WTC11 (cell line): Measurements from ENCODE around the gene WDR27. TPM values are rescaled to one million over a fixed set of nuclear protein-coding genes. Genes with fewer than 3 reads are reported as not detected.
A peak's percentile ranks its signal among the peaks of the same experiment; 100 is the strongest.

Experiments
- ATAC-seq: fragments of 200-7000 bp; cut with Tn5 transposase; 2 replicates; pipeline ENCODE4 v1.10.0; 2021; ENCODE audit warnings: mild to moderate bottlenecking, moderate library complexity
- CTCF ChIA-PET: fragments of 300-600 bp; sonication (Branson Sonifier 250); formaldehyde crosslinking; loops from one replicate; lab custom pipeline; 2021; ENCODE audit warnings: antibody characterized with exemption; lab: Charles Lee
- POLR2A ChIA-PET: fragments of 350-600 bp; sonication (Branson Sonifier 250); formaldehyde crosslinking; loops from one replicate; lab custom pipeline; 2021; ENCODE audit warnings: antibody characterized with exemption; lab: Charles Lee
- DNase-seq: peaks from one replicate; pipeline ENCODE4 v3.0.0; 2021; ENCODE audit warnings: low spot score
- H3K27ac Mint-ChIP-seq: 2 replicates; pipeline ENCODE4 v1.8.0; 2021; ENCODE audit warnings: mixed read lengths
- H3K27me3 Mint-ChIP-seq: 2 replicates; pipeline ENCODE4 v1.8.0; 2021; ENCODE audit warnings: low read depth, mild to moderate bottlenecking, moderate library complexity, mixed read lengths
- H3K36me3 Mint-ChIP-seq: 2 replicates; pipeline ENCODE4 v1.8.0; 2021; ENCODE audit warnings: mixed read lengths
- H3K4me1 Mint-ChIP-seq: 2 replicates; pipeline ENCODE4 v1.8.0; 2022; ENCODE audit warnings: mixed read lengths
- H3K4me3 Mint-ChIP-seq: 2 replicates; pipeline ENCODE4 v1.8.0; 2021; ENCODE audit warnings: mild to moderate bottlenecking, moderate library complexity, mixed read lengths
- H3K9me3 Mint-ChIP-seq: 2 replicates; pipeline ENCODE4 v1.8.0; 2021; ENCODE audit warnings: mixed read lengths
- CBFB ChIP-seq: sonication (generic); formaldehyde crosslinking; IDR thresholded peaks from 2 replicates; pipeline ENCODE4 v1.8.1; 2022; ENCODE audit warnings: mild to moderate bottlenecking, low read depth, missing genetic modification reagents
- CREM ChIP-seq: sonication (generic); formaldehyde crosslinking; IDR thresholded peaks from 2 replicates; pipeline ENCODE4 v1.8.1; 2022; ENCODE audit warnings: mild to moderate bottlenecking, missing genetic modification reagents, moderate library complexity
- E2F1 ChIP-seq: sonication (generic); formaldehyde crosslinking; IDR thresholded peaks from 2 replicates; pipeline ENCODE4 v1.8.0; 2022; ENCODE audit warnings: mild to moderate bottlenecking, missing genetic modification reagents
- EMX1 ChIP-seq: fragments of 250-450 bp; sonication (Bioruptor Pico); IDR thresholded peaks from 2 replicates; pipeline ENCODE4 v1.8.0; 2021; ENCODE audit warnings: mild to moderate bottlenecking
- FOXP4 ChIP-seq: sonication (generic); formaldehyde crosslinking; IDR thresholded peaks from 2 replicates; pipeline ENCODE4 v1.8.0; 2022; ENCODE audit warnings: mild to moderate bottlenecking, missing genetic modification reagents
- GTF2I ChIP-seq: fragments of 250-450 bp; sonication (Bioruptor Pico); conservative IDR thresholded peaks from 2 replicates; pipeline ENCODE4 v1.4.0; 2021; ENCODE audit warnings: mild to moderate bottlenecking
- IRF1 ChIP-seq: sonication (generic); formaldehyde crosslinking; IDR thresholded peaks from 2 replicates; pipeline ENCODE4 v1.8.0; 2023; ENCODE audit warnings: missing genetic modification reagents
- MYBL2 ChIP-seq: sonication (generic); formaldehyde crosslinking; IDR thresholded peaks from 2 replicates; pipeline ENCODE4 v1.8.1; 2023; ENCODE audit warnings: mild to moderate bottlenecking, moderate library complexity, missing genetic modification reagents
- NFYB ChIP-seq: sonication (generic); formaldehyde crosslinking; conservative IDR thresholded peaks from 2 replicates; pipeline ENCODE4 v1.8.0; 2022; ENCODE audit warnings: low read depth, missing genetic modification reagents
- PRDM15 ChIP-seq: sonication (generic); formaldehyde crosslinking; IDR thresholded peaks from 2 replicates; pipeline ENCODE4 v1.8.0; 2022; ENCODE audit warnings: missing genetic modification reagents
- SMAD3 ChIP-seq: sonication (generic); formaldehyde crosslinking; IDR thresholded peaks from 2 replicates; pipeline ENCODE4 v1.8.0; 2022; ENCODE audit warnings: missing genetic modification reagents, mild to moderate bottlenecking, borderline replicate concordance
- ZMAT4 ChIP-seq: fragments of 250-450 bp; sonication (Bioruptor Pico); IDR thresholded peaks from 2 replicates; pipeline ENCODE4 v1.9.0; 2021; ENCODE audit warnings: mild to moderate bottlenecking
- ZNF121 ChIP-seq: sonication (generic); formaldehyde crosslinking; IDR thresholded peaks from 2 replicates; pipeline ENCODE4 v1.8.0; 2023; ENCODE audit warnings: missing genetic modification reagents
- ZNF281 ChIP-seq: sonication (generic); formaldehyde crosslinking; IDR thresholded peaks from 2 replicates; pipeline ENCODE4 v1.8.0; 2023; ENCODE audit warnings: mild to moderate bottlenecking, missing genetic modification reagents
- ZNF317 ChIP-seq: sonication (generic); formaldehyde crosslinking; IDR thresholded peaks from 2 replicates; pipeline ENCODE4 v1.8.1; 2023; ENCODE audit warnings: low read depth, mild to moderate bottlenecking, moderate library complexity, missing genetic modification reagents, borderline replicate concordance
- ZNF416 ChIP-seq: fragments of 250-450 bp; sonication (Bioruptor Pico); IDR thresholded peaks from 2 replicates; pipeline ENCODE4 v1.9.0; 2021; ENCODE audit warnings: mild to moderate bottlenecking, inconsistent platforms
- ZNF423 ChIP-seq: fragments of 250-450 bp; sonication (Bioruptor Pico); IDR thresholded peaks from 2 replicates; pipeline ENCODE4 v2.1.2; 2022; ENCODE audit warnings: mild to moderate bottlenecking, moderate library complexity
- ZNF532 ChIP-seq: fragments of 250-450 bp; sonication (Bioruptor Pico); IDR thresholded peaks from 2 replicates; pipeline ENCODE4 v1.9.0; 2021; ENCODE audit warnings: mild to moderate bottlenecking, borderline replicate concordance
- total RNA-seq: library from RNA; stranded (reverse); gene quantifications from 3 replicates; pipeline ENCODE4 v1.2.3, GENCODE V29; 2021

Gene WDR27
- total RNA-seq, 1 experiment from 2014 or later: 126 TPM

- H3K4me3 Mint-ChIP-seq: peak overlapping the region; percentile 55
- TF ChIP-seq EMX1 (CRISPR knock-in tag) (no peak), GTF2I (no peak), PRDM15 (no peak)
- H3K27me3 Mint-ChIP-seq: peaks cover 8% of the 10 kb centered on the region
- DNase-seq (no peak), ATAC-seq (peak; percentile 49)
- ChIA-PET CTCF (no interaction called here), POLR2A (no interaction called here)
- H3K9me3 Mint-ChIP-seq: peaks cover 16% of the 10 kb centered on the region
- peak overlapping the region; percentile 97 for H3K27ac Mint-ChIP-seq
- H3K36me3 Mint-ChIP-seq: peaks cover 26% of the 10 kb centered on the region
- peaks cover 54% of the 10 kb centered on the region for H3K4me1 Mint-ChIP-seq
Measured at GRCh38 chr6:169618526-169619490, 83.0 kb downstream of the WDR27 start.

- peaks cover 16% of the 10 kb centered on the region for H3K9me3 Mint-ChIP-seq
- DNase-seq: no peak
- no peak overlapping the region for H3K27ac Mint-ChIP-seq
- H3K4me1 Mint-ChIP-seq: peaks cover 45% of the 10 kb centered on the region
- peaks cover 8% of the 10 kb centered on the region for H3K27me3 Mint-ChIP-seq
- POLR2A ChIA-PET: no interaction called here
- peaks cover 16% of the 10 kb centered on the region for H3K36me3 Mint-ChIP-seq
- TF ChIP-seq ZNF281 (CRISPR knock-in tag): no peak
- no peak for TF ChIP-seq E2F1 (CRISPR knock-in tag)
- TF ChIP-seq ZNF532: no peak
- TF ChIP-seq FOXP4 (CRISPR knock-in tag): no peak
- TF ChIP-seq ZNF317 (CRISPR knock-in tag): no peak
- no peak for TF ChIP-seq ZNF416
- TF ChIP-seq IRF1 (CRISPR knock-in tag): no peak
- no peak for TF ChIP-seq CREM (CRISPR knock-in tag)
- TF ChIP-seq MYBL2 (CRISPR knock-in tag): no peak
- TF ChIP-seq ZNF423: no peak
- TF ChIP-seq ZMAT4 (CRISPR knock-in tag): no peak
- no peak for TF ChIP-seq NFYB
- no peak for TF ChIP-seq CBFB (CRISPR knock-in tag)
- no peak for TF ChIP-seq SMAD3 (CRISPR knock-in tag)
- no peak for TF ChIP-seq ZNF121 (CRISPR knock-in tag)
- TF ChIP-seq, all 79 proteins: peak for 0
- H3K4me3 Mint-ChIP-seq: no peak overlapping the region
- CTCF ChIA-PET: no interaction called here
- ATAC-seq: no peak
Measured at GRCh38 chr6:169617562-169617961, 84.3 kb downstream of the WDR27 start.
